Esophagus squamous epithelium (tissue), 4 donors: ENCODE data around the gene CHTOP.

Experiments used
- POLR2A ChIP-seq, 4 donors: fragments of 450-650 bp; IDR thresholded peaks; one replicate each; pipeline ENCODE4 v1.6.1; 2017; ENCODE audit warnings: antibody characterized with exemption in 4 of 4, mild to moderate bottlenecking in 4 of 4, moderate library complexity in 3 of 4
- TF ChIP-seq, protein P1 (sequence below), 6 experiments: fragments of 450-650 bp in 4 of 6; fragments of 200-600 bp in 2 of 6; sonication (generic) in 2 of 6; IDR thresholded peaks; one replicate each; pipeline ENCODE4 v1.5.1; 2016 to 2019; ENCODE audit warnings: antibody characterized with exemption in 6 of 6, mild to moderate bottlenecking in 4 of 6, moderate library complexity in 4 of 6

DNA sequence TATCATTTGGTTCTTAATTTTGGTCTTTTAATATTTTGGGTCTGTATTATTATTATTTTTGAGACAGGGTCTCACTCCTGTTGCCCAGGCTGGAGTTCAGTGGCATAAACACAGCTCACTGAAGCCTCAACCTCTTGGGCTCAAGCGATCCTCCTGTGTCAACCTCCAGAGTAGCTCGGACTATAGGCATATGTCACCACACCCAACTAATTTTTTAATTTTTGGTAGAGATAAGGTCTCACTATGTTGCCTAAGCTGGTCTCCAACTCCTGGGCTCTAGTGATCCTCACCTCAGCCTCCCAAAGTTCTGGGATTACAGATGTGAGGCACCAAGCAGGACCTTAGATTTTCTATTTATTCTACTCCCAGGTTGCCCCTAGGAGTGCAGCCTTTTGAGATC is 39.6 kb downstream of the CHTOP start:
- TF ChIP-seq, protein P1, sequence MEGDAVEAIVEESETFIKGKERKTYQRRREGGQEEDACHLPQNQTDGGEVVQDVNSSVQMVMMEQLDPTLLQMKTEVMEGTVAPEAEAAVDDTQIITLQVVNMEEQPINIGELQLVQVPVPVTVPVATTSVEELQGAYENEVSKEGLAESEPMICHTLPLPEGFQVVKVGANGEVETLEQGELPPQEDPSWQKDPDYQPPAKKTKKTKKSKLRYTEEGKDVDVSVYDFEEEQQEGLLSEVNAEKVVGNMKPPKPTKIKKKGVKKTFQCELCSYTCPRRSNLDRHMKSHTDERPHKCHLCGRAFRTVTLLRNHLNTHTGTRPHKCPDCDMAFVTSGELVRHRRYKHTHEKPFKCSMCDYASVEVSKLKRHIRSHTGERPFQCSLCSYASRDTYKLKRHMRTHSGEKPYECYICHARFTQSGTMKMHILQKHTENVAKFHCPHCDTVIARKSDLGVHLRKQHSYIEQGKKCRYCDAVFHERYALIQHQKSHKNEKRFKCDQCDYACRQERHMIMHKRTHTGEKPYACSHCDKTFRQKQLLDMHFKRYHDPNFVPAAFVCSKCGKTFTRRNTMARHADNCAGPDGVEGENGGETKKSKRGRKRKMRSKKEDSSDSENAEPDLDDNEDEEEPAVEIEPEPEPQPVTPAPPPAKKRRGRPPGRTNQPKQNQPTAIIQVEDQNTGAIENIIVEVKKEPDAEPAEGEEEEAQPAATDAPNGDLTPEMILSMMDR (IDR thresholded peaks at IDR 0.05): no peak
- no peak for TF ChIP-seq POLR2A (IDR thresholded peaks at IDR 0.05)
